Activated naive CD8-positive, alpha-beta T cell (primary cell): Measurements from ENCODE around the gene GAMT.
A peak's percentile ranks its signal among the peaks of the same experiment; 100 is the strongest.

Experiments used
- H3K27ac Mint-ChIP-seq: one replicate; pipeline ENCODE4 v1.8.0; 2021; ENCODE audit warnings: mixed read lengths
- H3K27me3 Mint-ChIP-seq: one replicate; pipeline ENCODE4 v1.8.0; 2021; ENCODE audit warnings: mixed read lengths
- H3K36me3 Mint-ChIP-seq: one replicate; pipeline ENCODE4 v1.8.0; 2021; ENCODE audit warnings: mixed read lengths
- H3K4me1 Mint-ChIP-seq: one replicate; pipeline ENCODE4 v1.8.0; 2021; ENCODE audit warnings: low read depth, mixed read lengths
- H3K4me3 Mint-ChIP-seq: one replicate; pipeline ENCODE4 v1.8.0; 2021; ENCODE audit warnings: mild to moderate bottlenecking, mixed read lengths
- H3K9me3 Mint-ChIP-seq: one replicate; pipeline ENCODE4 v1.8.0; 2021; ENCODE audit warnings: low read depth, mixed read lengths

The GAMT gene

GRCh38 chr19:1363599-1363998 is 37.7 kb downstream of the GAMT start:
- Mint-ChIP-seq H3K27me3 (no peaks in the 10 kb centered on the region), H3K27ac (peak overlapping the region; percentile 72), H3K4me1 (peaks cover 33% of the 10 kb centered on the region), H3K9me3 (no peaks in the 10 kb centered on the region), H3K4me3 (peak overlapping the region; percentile 79), H3K36me3 (peaks cover 5% of the 10 kb centered on the region)

- H3K4me3 Mint-ChIP-seq = peak overlapping the region; percentile 79
- H3K27ac Mint-ChIP-seq = no peak overlapping the region
- H3K27me3 Mint-ChIP-seq = no peaks in the 10 kb centered on the region
- H3K36me3 Mint-ChIP-seq = peaks cover 5% of the 10 kb centered on the region
- H3K9me3 Mint-ChIP-seq = no peaks in the 10 kb centered on the region
- peaks cover 33% of the 10 kb centered on the region for H3K4me1 Mint-ChIP-seq
Observed at GRCh38 chr19:1362387-1363257, 38.7 kb downstream of the GAMT start.

- H3K4me3 Mint-ChIP-seq = no peak overlapping the region
- no peaks in the 10 kb centered on the region for H3K9me3 Mint-ChIP-seq
- H3K4me1 Mint-ChIP-seq = peaks cover 33% of the 10 kb centered on the region
- H3K27me3 Mint-ChIP-seq = no peaks in the 10 kb centered on the region
- H3K27ac Mint-ChIP-seq = no peak overlapping the region
- H3K36me3 Mint-ChIP-seq = peaks cover 3% of the 10 kb centered on the region
Observed at GRCh38 chr19:1361601-1362386, 39.5 kb downstream of the GAMT start.

- no peaks in the 10 kb centered on the region for H3K27me3 Mint-ChIP-seq
- peaks cover 3% of the 10 kb centered on the region for H3K36me3 Mint-ChIP-seq
- H3K9me3 Mint-ChIP-seq = no peaks in the 10 kb centered on the region
- H3K4me3 Mint-ChIP-seq = no peak overlapping the region
- peaks cover 38% of the 10 kb centered on the region for H3K4me1 Mint-ChIP-seq
- H3K27ac Mint-ChIP-seq = no peak overlapping the region
Observed at GRCh38 chr19:1360818-1361461, 40.4 kb downstream of the GAMT start.

GRCh38 chr19:1360126-1360817 is 41.1 kb downstream of the GAMT start:
- Mint-ChIP-seq H3K36me3 (peaks cover 3% of the 10 kb centered on the region), H3K27ac (no peak overlapping the region), H3K27me3 (no peaks in the 10 kb centered on the region), H3K9me3 (no peaks in the 10 kb centered on the region), H3K4me1 (peaks cover 43% of the 10 kb centered on the region), H3K4me3 (no peak overlapping the region)

GRCh38 chr19:1357531-1358109 is 43.7 kb downstream of the GAMT start:
- peaks cover 17% of the 10 kb centered on the region for H3K4me1 Mint-ChIP-seq
- no peak overlapping the region for H3K27ac Mint-ChIP-seq
- H3K9me3 Mint-ChIP-seq = no peaks in the 10 kb centered on the region
- H3K4me3 Mint-ChIP-seq = no peak overlapping the region
- H3K36me3 Mint-ChIP-seq = peaks cover 3% of the 10 kb centered on the region
- H3K27me3 Mint-ChIP-seq = no peaks in the 10 kb centered on the region

GRCh38 chr19:1356508-1356865 is 44.9 kb downstream of the GAMT start:
- peak overlapping the region; percentile 92 for H3K4me3 Mint-ChIP-seq
- peaks cover 10% of the 10 kb centered on the region for H3K4me1 Mint-ChIP-seq
- H3K27me3 Mint-ChIP-seq = no peaks in the 10 kb centered on the region
- H3K36me3 Mint-ChIP-seq = no peaks in the 10 kb centered on the region
- no peak overlapping the region for H3K27ac Mint-ChIP-seq
- no peaks in the 10 kb centered on the region for H3K9me3 Mint-ChIP-seq

GRCh38 chr19:1355568-1356507 is 45.5 kb downstream of the GAMT start:
- H3K36me3 Mint-ChIP-seq = no peaks in the 10 kb centered on the region
- no peaks in the 10 kb centered on the region for H3K9me3 Mint-ChIP-seq
- H3K27me3 Mint-ChIP-seq = no peaks in the 10 kb centered on the region
- H3K27ac Mint-ChIP-seq = peak overlapping the region; percentile 24
- peak overlapping the region; percentile 92 for H3K4me3 Mint-ChIP-seq
- peaks cover 10% of the 10 kb centered on the region for H3K4me1 Mint-ChIP-seq

- Mint-ChIP-seq H3K27ac (peak overlapping the region; percentile 24), H3K27me3 (no peaks in the 10 kb centered on the region), H3K4me3 (peak overlapping the region; percentile 92), H3K4me1 (peaks cover 10% of the 10 kb centered on the region), H3K36me3 (no peaks in the 10 kb centered on the region), H3K9me3 (no peaks in the 10 kb centered on the region)
Observed at GRCh38 chr19:1354970-1355567, 46.3 kb downstream of the GAMT start.

GRCh38 chr19:1353144-1353543 is 48.2 kb downstream of the GAMT start:
- H3K36me3 Mint-ChIP-seq = no peaks in the 10 kb centered on the region
- no peaks in the 10 kb centered on the region for H3K27me3 Mint-ChIP-seq
- peaks cover 10% of the 10 kb centered on the region for H3K4me1 Mint-ChIP-seq
- H3K4me3 Mint-ChIP-seq = peak overlapping the region; percentile 54
- H3K9me3 Mint-ChIP-seq = no peaks in the 10 kb centered on the region
- H3K27ac Mint-ChIP-seq = no peak overlapping the region

GRCh38 chr19:1351381-1351851 is 49.9 kb downstream of the GAMT start:
- Mint-ChIP-seq H3K27me3 (no peaks in the 10 kb centered on the region), H3K4me1 (peaks cover 10% of the 10 kb centered on the region), H3K9me3 (no peaks in the 10 kb centered on the region), H3K4me3 (no peak overlapping the region), H3K36me3 (no peaks in the 10 kb centered on the region), H3K27ac (no peak overlapping the region)

GRCh38 chr19:1350867-1351266 is 50.5 kb downstream of the GAMT start:
- no peak overlapping the region for H3K4me3 Mint-ChIP-seq

GRCh38 chr19:1349211-1349610 is 52.1 kb downstream of the GAMT start:
- H3K4me1 Mint-ChIP-seq = peaks cover 4% of the 10 kb centered on the region
- H3K27me3 Mint-ChIP-seq = no peaks in the 10 kb centered on the region
- H3K36me3 Mint-ChIP-seq = no peaks in the 10 kb centered on the region
- H3K27ac Mint-ChIP-seq = no peak overlapping the region
- H3K4me3 Mint-ChIP-seq = no peak overlapping the region
- H3K9me3 Mint-ChIP-seq = no peaks in the 10 kb centered on the region

More at GRCh38 chr19:1350867-1351266, 50.5 kb downstream of the GAMT start:
- Mint-ChIP-seq H3K27me3 (no peaks in the 10 kb centered on the region), H3K9me3 (no peaks in the 10 kb centered on the region), H3K27ac (no peak overlapping the region), H3K36me3 (no peaks in the 10 kb centered on the region), H3K4me1 (peaks cover 5% of the 10 kb centered on the region)
